Activated T-cell treated with anti-CD3 and anti-CD28 coated beads, Interleukin-2, amount 50 U/mL, for 4 hours (primary cell): Measurements from ENCODE around the gene ZNF622. TPM values are rescaled to one million over a fixed set of nuclear protein-coding genes. Genes with fewer than 3 reads are reported as not detected.

ENCODE experiments used
- total RNA-seq, 3 donors: library from RNA; stranded (reverse); gene quantifications; one replicate each; pipeline ENCODE4 v1.2.1, GENCODE V29; 2021

The ZNF622 gene
- total RNA-seq, 3 donors from 2014 or later, result 59.3 to 63.5 (median 63.4) TPM

Other genes starting within 250 kb of the ZNF622 start
- 10 to 100 TPM in 2 of 3 donors, 1 to 10 TPM in 1; 9.6 to 12.2 (median 10.1) TPM for gene RETREG1, start 151.2 kb upstream of the ZNF622 start, total RNA-seq